LNCaP clone FGC (cell line): Measurements from ENCODE around the gene UQCR10.
A peak's percentile ranks its signal among the peaks of the same experiment; 100 is the strongest.

Source experiments
- DNase-seq: peaks from one replicate; pipeline ENCODE4 v3.0.0-alpha.2; 2011; ENCODE audit warnings: low read depth
- H3K4me3 ChIP-seq: 2 replicates; pipeline ENCODE4 v1.5.1; 2011; ENCODE audit warnings: mild to moderate bottlenecking, low read depth, low read length, control low read depth
- TF ChIP-seq, protein P1 (sequence below): IDR thresholded peaks from 2 replicates; pipeline ENCODE4 v1.5.1; 2012; ENCODE audit warnings: mild to moderate bottlenecking; ENCODE audit not compliant: control insufficient read depth, insufficient read depth; ENCODE audit errors: extremely low read depth

Gene UQCR10

DNA sequence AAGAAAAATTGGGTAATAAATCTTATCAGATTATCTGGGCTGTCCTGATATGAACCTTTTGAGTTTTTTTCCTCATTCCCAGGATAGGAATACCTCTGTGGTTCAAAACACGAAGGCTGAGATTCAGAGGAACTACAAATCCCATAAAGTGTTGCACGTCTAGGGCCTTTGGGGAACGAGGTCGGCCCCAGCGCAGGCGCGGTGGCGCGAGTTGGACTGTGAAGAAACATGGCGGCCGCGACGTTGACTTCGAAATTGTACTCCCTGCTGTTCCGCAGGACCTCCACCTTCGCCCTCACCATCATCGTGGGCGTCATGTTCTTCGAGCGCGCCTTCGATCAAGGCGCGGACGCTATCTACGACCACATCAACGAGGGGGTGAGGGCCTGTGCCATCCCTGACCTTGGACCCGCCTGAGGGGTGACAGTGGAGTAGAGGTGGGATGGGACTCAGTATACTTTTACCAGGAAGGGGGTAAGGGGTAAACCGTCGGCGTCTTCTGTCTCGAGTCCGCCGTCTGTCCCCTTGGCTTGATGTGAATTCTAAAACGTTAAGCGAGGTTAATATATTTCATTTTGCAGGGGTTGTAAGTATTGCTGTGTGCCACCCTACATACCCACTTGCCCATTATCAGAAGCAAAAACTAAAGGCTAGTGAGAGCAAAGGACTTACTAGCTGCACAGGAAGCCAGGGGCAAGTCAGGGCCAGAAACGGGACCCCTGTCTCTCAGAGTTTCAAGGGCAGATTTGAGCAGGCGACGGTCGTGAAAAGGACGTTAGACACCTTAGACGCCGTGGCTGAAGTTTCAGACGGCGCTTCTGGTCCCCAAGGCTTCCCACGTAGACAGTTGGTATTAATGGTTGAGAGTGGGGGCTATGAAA is at the start of gene UQCR10:
UQCR10 (plus strand) TSS at position 199 of the 881 bp plus-strand sequence; CDS start at position 229, 30 bp downstream.
- TF ChIP-seq, protein P1, sequence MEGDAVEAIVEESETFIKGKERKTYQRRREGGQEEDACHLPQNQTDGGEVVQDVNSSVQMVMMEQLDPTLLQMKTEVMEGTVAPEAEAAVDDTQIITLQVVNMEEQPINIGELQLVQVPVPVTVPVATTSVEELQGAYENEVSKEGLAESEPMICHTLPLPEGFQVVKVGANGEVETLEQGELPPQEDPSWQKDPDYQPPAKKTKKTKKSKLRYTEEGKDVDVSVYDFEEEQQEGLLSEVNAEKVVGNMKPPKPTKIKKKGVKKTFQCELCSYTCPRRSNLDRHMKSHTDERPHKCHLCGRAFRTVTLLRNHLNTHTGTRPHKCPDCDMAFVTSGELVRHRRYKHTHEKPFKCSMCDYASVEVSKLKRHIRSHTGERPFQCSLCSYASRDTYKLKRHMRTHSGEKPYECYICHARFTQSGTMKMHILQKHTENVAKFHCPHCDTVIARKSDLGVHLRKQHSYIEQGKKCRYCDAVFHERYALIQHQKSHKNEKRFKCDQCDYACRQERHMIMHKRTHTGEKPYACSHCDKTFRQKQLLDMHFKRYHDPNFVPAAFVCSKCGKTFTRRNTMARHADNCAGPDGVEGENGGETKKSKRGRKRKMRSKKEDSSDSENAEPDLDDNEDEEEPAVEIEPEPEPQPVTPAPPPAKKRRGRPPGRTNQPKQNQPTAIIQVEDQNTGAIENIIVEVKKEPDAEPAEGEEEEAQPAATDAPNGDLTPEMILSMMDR: no peak
- peak; percentile 59 for DNase-seq
- peak within 1 kb of the TSS; percentile 85 for H3K4me3 ChIP-seq

- no peak overlapping the region for H3K4me3 ChIP-seq
- TF ChIP-seq, protein P1: no peak
- DNase-seq: no peak
Measured at GRCh38 chr22:29717789-29718188, 49.4 kb upstream of the UQCR10 start.

DNA sequence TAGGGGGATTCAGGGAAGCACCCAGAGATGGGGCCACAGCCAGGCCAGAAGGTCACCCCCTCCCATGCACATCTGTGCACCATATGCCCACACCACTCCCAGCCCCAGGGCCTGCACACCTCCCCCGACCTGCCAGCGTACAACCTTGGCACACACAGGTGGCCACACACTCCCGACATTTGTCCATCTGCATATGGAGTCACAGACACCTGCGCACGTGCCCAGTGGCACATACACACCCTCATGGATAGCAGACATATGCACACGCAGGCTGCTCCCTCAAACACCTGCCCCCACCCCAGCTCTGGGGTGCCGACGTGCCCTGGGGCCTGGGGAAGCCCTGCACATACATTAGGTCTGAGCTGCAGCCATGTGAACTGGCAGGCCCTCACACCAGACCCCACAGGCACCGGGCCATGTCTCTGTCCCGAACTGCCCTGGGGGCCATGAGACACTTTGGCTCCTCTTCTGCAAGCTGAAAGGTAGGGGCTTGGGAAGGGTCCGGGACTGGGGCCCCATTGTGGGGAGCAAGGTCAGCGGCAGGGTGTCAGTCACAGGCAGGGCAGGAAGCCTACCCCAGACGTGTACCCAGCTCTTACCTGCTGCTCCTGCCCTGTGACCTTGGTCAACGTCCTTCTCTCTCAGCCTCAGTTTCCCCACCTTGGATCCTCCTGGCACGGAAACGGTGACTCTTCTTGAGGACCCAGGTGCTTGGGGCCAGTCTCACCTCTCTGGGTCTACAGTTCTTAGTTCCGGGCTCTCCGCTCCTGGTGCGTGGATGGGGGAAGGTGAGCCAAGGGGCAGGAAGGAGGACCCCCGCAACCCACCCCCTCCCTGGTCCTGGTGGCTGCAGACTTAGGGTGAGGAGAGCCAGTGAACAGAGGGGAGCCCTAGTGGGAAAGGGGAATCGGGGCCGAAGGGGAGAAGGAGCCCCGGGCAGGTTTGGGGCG is 47.9 kb upstream of the UQCR10 start:
- H3K4me3 ChIP-seq: no peak overlapping the region
- TF ChIP-seq, protein P1: no peak
- no peak for DNase-seq

- no peak for DNase-seq
- H3K4me3 ChIP-seq: no peak within 1 kb of the TSS
- TF ChIP-seq, protein P1: no peak
Measured at GRCh38 chr22:29719899-29720645, 47.1 kb upstream of the UQCR10 start, which contains the start of gene CABP7. TSS of gene CABP7 (plus strand) at chr22:29720003. CDS start at chr22:29720425, 422 bp downstream.

DNA sequence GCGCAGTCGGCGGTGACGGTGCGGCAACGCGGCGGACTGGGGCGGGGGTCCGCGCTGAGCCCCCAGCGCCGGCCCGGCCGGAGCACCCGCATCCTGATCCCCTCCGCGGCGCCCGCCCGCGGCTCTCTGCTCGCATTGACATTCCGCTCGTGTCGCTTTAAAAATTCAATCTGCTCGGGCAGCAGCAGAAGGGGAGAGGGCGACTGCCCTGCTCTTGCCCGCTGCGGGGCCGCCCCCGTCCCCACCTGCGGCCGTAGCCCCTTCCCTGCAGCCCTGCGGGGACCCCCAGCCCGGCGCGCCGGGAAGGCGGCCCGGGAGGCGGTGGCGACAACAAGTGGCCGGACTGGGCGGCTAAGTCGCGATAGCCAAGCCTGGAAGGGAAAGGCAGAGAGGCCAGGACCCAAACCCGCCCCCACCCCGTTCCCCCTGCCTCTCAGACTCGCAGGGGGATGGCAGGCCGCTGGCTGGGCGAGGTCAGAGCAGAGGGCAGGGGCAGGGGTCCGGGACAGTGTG is 46.3 kb upstream of the UQCR10 start:
- DNase-seq: no peak
- TF ChIP-seq, protein P1: no peak
- no peak overlapping the region for H3K4me3 ChIP-seq

DNA sequence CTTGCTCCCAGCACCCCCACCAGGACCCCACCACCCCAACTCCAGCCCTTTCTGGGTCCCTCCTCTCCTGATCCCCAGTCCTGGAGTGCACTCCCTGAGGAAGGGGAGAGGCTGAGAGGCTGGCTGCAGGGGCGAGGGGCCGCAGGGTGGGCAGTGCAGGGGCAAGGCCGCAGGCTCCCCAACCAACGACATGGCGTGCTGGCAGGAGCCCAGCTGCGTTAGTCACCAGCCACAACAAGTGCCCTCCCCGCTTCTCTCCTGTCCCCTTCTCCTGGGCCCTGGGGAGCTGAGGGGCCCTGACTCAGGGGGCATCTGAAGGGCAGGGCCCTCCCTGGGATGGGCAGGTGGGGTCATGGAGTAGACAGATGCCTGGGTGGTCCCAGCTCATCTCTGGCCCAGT is 45.0 kb upstream of the UQCR10 start:
- DNase-seq: no peak
- H3K4me3 ChIP-seq: no peak overlapping the region
- TF ChIP-seq, protein P1: no peak
